H1 (cell line): Measurements from ENCODE around the gene MPST. TPM values are rescaled to one million over a fixed set of nuclear protein-coding genes. Genes with fewer than 3 reads are reported as not detected.
A peak's percentile ranks its signal among the peaks of the same experiment; 100 is the strongest.

Experiments
- CTCF ChIA-PET: fragments of 300-600 bp; sonication (Branson Sonifier 250); formaldehyde crosslinking; loops from one replicate; lab custom pipeline; 2021; ENCODE audit not compliant: partially characterized antibody; lab: Charles Lee
- POLR2A ChIA-PET: fragments of 300-600 bp; sonication (Branson Sonifier 250); formaldehyde crosslinking; loops from one replicate; lab custom pipeline; 2021; ENCODE audit warnings: inconsistent platforms; ENCODE audit not compliant: partially characterized antibody; lab: Charles Lee
- DNase-seq, 2 experiments: peaks; one replicate each; pipeline versions ENCODE4 v3.0.0 to v3.0.0-alpha.2; 2010 to 2022; ENCODE audit warnings: low spot score in 2 of 2, low read depth in 1 of 2, mixed read lengths in 1 of 2
- FAIRE-seq: peaks from 2 replicates; lab custom pipeline; 2011; peaks lifted over from hg19 to GRCh38; lab: Jason Lieb, UNC
- H2AFZ ChIP-seq: 2 replicates; pipeline ENCODE4 v1.8.1; 2012; ENCODE audit warnings: low read length, inconsistent platforms
- H2AK5ac ChIP-seq: 2 replicates; pipeline ENCODE4 v1.6.1; 2013; ENCODE audit warnings: low read depth, low read length
- H2BK120ac ChIP-seq: replicated peaks from 2 replicates; pipeline ENCODE3; 2013; ENCODE audit warnings: low read depth, low read length, inconsistent platforms
- H2BK12ac ChIP-seq: 2 replicates; pipeline ENCODE4 v1.6.1; 2013; ENCODE audit warnings: low read depth, low read length
- H2BK15ac ChIP-seq: 2 replicates; pipeline ENCODE4 v1.6.1; 2013; ENCODE audit warnings: low read length
- H2BK20ac ChIP-seq: 2 replicates; pipeline ENCODE4 v1.6.1; 2013; ENCODE audit warnings: low read length
- H2BK5ac ChIP-seq: 2 replicates; pipeline ENCODE4 v1.6.1; 2013; ENCODE audit warnings: low read depth, low read length
- H3K14ac ChIP-seq: 2 replicates; pipeline ENCODE4 v1.6.1; 2013; ENCODE audit warnings: inconsistent platforms; ENCODE audit not compliant: insufficient read length
- H3K18ac ChIP-seq: 2 replicates; pipeline ENCODE4 v1.6.1; 2013; ENCODE audit warnings: low read length; ENCODE audit errors: extremely low read depth
- H3K23ac ChIP-seq: 2 replicates; pipeline ENCODE4 v1.6.1; 2013; ENCODE audit warnings: inconsistent platforms; ENCODE audit not compliant: insufficient read length
- H3K23me2 ChIP-seq: 2 replicates; pipeline ENCODE4 v1.6.1; 2013; ENCODE audit warnings: low read depth, low read length
- H3K27ac ChIP-seq: 2 replicates; pipeline ENCODE4 v1.6.1; 2011; ENCODE audit warnings: low read depth, low read length, inconsistent platforms
- H3K27me3 ChIP-seq, 4 experiments: replicated peaks in 1 of 4; 1 replicate in 1 of 4; 2 replicates in 3 of 4; pipeline versions ENCODE4 v1.6.1 to v1.8.1; 2011 to 2013; ENCODE audit warnings: low read length in 3 of 4, mild to moderate bottlenecking in 3 of 4, inconsistent platforms in 2 of 4, mixed read lengths in 2 of 4, moderate library complexity in 1 of 4; ENCODE audit not compliant: control insufficient read depth in 3 of 4, insufficient read depth in 3 of 4; ENCODE audit errors: extremely low read depth in 1 of 4
- H3K36me3 ChIP-seq, 4 experiments: 2 replicates each; pipeline versions ENCODE4 v1.6.1 to v1.8.1; 2011 to 2013; ENCODE audit warnings: mild to moderate bottlenecking in 4 of 4, low read length in 3 of 4, moderate library complexity in 2 of 4, control low read depth in 1 of 4, inconsistent platforms in 1 of 4; ENCODE audit not compliant: insufficient read depth in 4 of 4, control insufficient read depth in 2 of 4
- H3K4ac ChIP-seq: replicated peaks from 2 replicates; pipeline ENCODE3; 2013; ENCODE audit warnings: low read length, low read depth, mixed read lengths, inconsistent platforms; ENCODE audit not compliant: insufficient read length
- H3K4me1 ChIP-seq, 4 experiments: replicated peaks in 1 of 4; 1 replicate in 1 of 4; 2 replicates in 3 of 4; pipeline versions ENCODE4 v1.6.1 to v1.8.1; 2011 to 2013; ENCODE audit warnings: low read length in 3 of 4, inconsistent platforms in 2 of 4, mixed read lengths in 1 of 4; ENCODE audit not compliant: insufficient read depth in 4 of 4, control insufficient read depth in 3 of 4
- H3K4me2 ChIP-seq, 2 experiments: 2 replicates each; pipeline versions ENCODE4 v1.6.1 to v1.8.1; 2011 to 2013; ENCODE audit warnings: low read depth in 2 of 2, low read length in 2 of 2, control low read depth in 1 of 2, inconsistent platforms in 1 of 2, mild to moderate bottlenecking in 1 of 2; ENCODE audit not compliant: insufficient read depth in 1 of 2
- H3K4me3 ChIP-seq, 4 experiments: fragments of 200-600, 300-600 bp in 1 of 4; sonication (generic), shearing (Covaris generic), sonication (Bioruptor Twin) in 1 of 4; 2 replicates each; pipeline versions ENCODE4 v1.5.1 to v1.8.1; 2011 to 2016; ENCODE audit warnings: low read length in 4 of 4, low read depth in 3 of 4, control low read depth in 2 of 4, inconsistent platforms in 2 of 4, mild to moderate bottlenecking in 2 of 4, mixed read lengths in 1 of 4, moderate library complexity in 1 of 4; ENCODE audit not compliant: insufficient read depth in 2 of 4; ENCODE audit errors: extremely low read depth in 1 of 4
- H3K56ac ChIP-seq: replicated peaks from 2 replicates; pipeline ENCODE3; 2013; ENCODE audit warnings: low read depth, mild to moderate bottlenecking, mixed read lengths, low read length, inconsistent platforms; ENCODE audit not compliant: insufficient read length
- H3K79me1 ChIP-seq: 2 replicates; pipeline ENCODE4 v1.6.1; 2013; ENCODE audit warnings: low read depth, low read length, control low read depth
- H3K79me2 ChIP-seq, 2 experiments: 2 replicates each; pipeline versions ENCODE4 v1.6.1 to v1.8.1; 2012 to 2013; ENCODE audit warnings: low read length in 2 of 2, mild to moderate bottlenecking in 2 of 2, inconsistent platforms in 1 of 2; ENCODE audit not compliant: insufficient read depth in 2 of 2, control insufficient read depth in 1 of 2
- H3K9ac ChIP-seq, 4 experiments: replicated peaks in 1 of 4; 1 replicate in 1 of 4; 2 replicates in 3 of 4; pipeline versions ENCODE4 v1.6.1 to v1.8.1; 2011 to 2013; ENCODE audit warnings: low read depth in 3 of 4, low read length in 3 of 4, control low read depth in 2 of 4, mild to moderate bottlenecking in 2 of 4, moderate library complexity in 2 of 4, inconsistent platforms in 1 of 4; ENCODE audit errors: extremely low read depth in 1 of 4
- H3K9me3 ChIP-seq, 2 experiments: 2 replicates each; pipeline versions ENCODE4 v1.6.1 to v1.8.1; 2012 to 2013; ENCODE audit warnings: mild to moderate bottlenecking in 2 of 2, moderate library complexity in 2 of 2, control low read depth in 1 of 2, inconsistent platforms in 1 of 2, low read depth in 1 of 2, low read length in 1 of 2, mixed read lengths in 1 of 2; ENCODE audit not compliant: insufficient read depth in 2 of 2
- H4K20me1 ChIP-seq, 2 experiments: replicated peaks in 1 of 2; 2 replicates each; pipeline versions ENCODE3 to v1.8.1; 2011 to 2013; ENCODE audit warnings: inconsistent platforms in 2 of 2, low read length in 2 of 2, mild to moderate bottlenecking in 1 of 2; ENCODE audit not compliant: insufficient read depth in 2 of 2, control insufficient read depth in 1 of 2
- H4K5ac ChIP-seq: 2 replicates; pipeline ENCODE4 v1.6.1; 2013; ENCODE audit warnings: low read length, low read depth, mixed read lengths, inconsistent platforms; ENCODE audit not compliant: insufficient read length
- H4K8ac ChIP-seq: 2 replicates; pipeline ENCODE4 v1.8.0; 2013; ENCODE audit warnings: mild to moderate bottlenecking, moderate library complexity, low read length, inconsistent platforms; ENCODE audit not compliant: insufficient read depth; ENCODE audit errors: extremely low read depth
- H4K91ac ChIP-seq: replicated peaks from 2 replicates; pipeline ENCODE3; 2013; ENCODE audit warnings: low read length, mixed read lengths, inconsistent platforms; ENCODE audit not compliant: insufficient read length
- CBX5 ChIP-seq: fragments of 300-800, 300-1000 bp; sonication (generic); IDR thresholded peaks from 2 replicates; pipeline ENCODE4 v1.7.1; 2016; ENCODE audit warnings: antibody characterized with exemption, low read length, low read depth
- CTCF ChIP-seq, 3 experiments: IDR thresholded peaks; 1 replicate in 2 of 3; 2 replicates in 1 of 3; pipeline versions ENCODE4 v1.5.1 to v1.6.1; 2011; ENCODE audit warnings: low read length in 3 of 3, mild to moderate bottlenecking in 3 of 3, inconsistent platforms in 2 of 3, low read depth in 1 of 3, moderate library complexity in 1 of 3; ENCODE audit not compliant: insufficient read depth in 1 of 3; ENCODE audit errors: control extremely low read depth in 1 of 3
- MAFK ChIP-seq: IDR thresholded peaks from 2 replicates; pipeline ENCODE4 v1.6.1; 2012; ENCODE audit warnings: low read depth, mild to moderate bottlenecking, improper control_type of control experiment, low read length
- NRF1 ChIP-seq: IDR thresholded peaks from 2 replicates; pipeline ENCODE4 v1.6.1; 2011; ENCODE audit warnings: mild to moderate bottlenecking, low read depth, low read length, improper control_type of control experiment
- POU5F1 ChIP-seq: IDR thresholded peaks from 2 replicates; pipeline ENCODE4 v1.6.1; 2011; ENCODE audit warnings: low read depth, mild to moderate bottlenecking, low read length, moderate library complexity
- RAD21 ChIP-seq, 2 experiments: IDR thresholded peaks in 1 of 2; conservative IDR thresholded peaks in 1 of 2; 2 replicates each; pipeline ENCODE4 v1.6.1; 2011; ENCODE audit warnings: low read depth in 2 of 2, low read length in 2 of 2, improper control_type of control experiment in 1 of 2, inconsistent platforms in 1 of 2, mild to moderate bottlenecking in 1 of 2, moderate library complexity in 1 of 2
- SAP30 ChIP-seq: fragments of 300-600 bp; sonication (generic); IDR thresholded peaks from 2 replicates; pipeline ENCODE4 v1.7.1; 2012; ENCODE audit warnings: low read length, moderate library complexity, mild to moderate bottlenecking, inconsistent platforms; ENCODE audit not compliant: insufficient read depth, insufficient replicate concordance
- SIN3A ChIP-seq, 2 experiments: IDR thresholded peaks in 1 of 2; conservative IDR thresholded peaks in 1 of 2; 2 replicates each; pipeline ENCODE4 v1.6.1; 2011 to 2012; ENCODE audit warnings: low read length in 2 of 2, improper control_type of control experiment in 1 of 2, low read depth in 1 of 2, mild to moderate bottlenecking in 1 of 2
- WGBS, 2 experiments: shearing (Covaris generic) in 1 of 2; methylation state at CpG; one replicate each; pipeline versions ENCODE4 v1.1.6 to v1.1.7; 2013 to 2015; ENCODE audit warnings: low lambda C conversion rate in 2 of 2, mixed read lengths in 2 of 2, inconsistent platforms in 1 of 2, low coverage in 1 of 2, missing lambda C conversion rate in 1 of 2; ENCODE audit not compliant: insufficient replicate concordance in 2 of 2, insufficient coverage in 1 of 2, insufficient read length in 1 of 2; ENCODE audit errors: extremely low coverage in 1 of 2, missing lambda C conversion rate in 1 of 2; 5-methylcytosine and 5-hydroxymethylcytosine counted together
- polyA plus RNA-seq, 7 experiments: library from polyadenylated mRNA; depleted of rRNA in 3 of 7; stranded (reverse) in 5 of 7; unstranded in 2 of 7; fragments of >200 nt in 5 of 7; fragments of 200-250 nt in 2 of 7; gene quantifications; 1 replicate in 5 of 7; 2 replicates in 1 of 7; 4 replicates in 1 of 7; pipeline versions ENCODE4 v1.2.1 to v1.2.3, GENCODE V29; 2011 to 2013; ENCODE audit warnings: missing spikeins in 2 of 7, mixed read lengths in 2 of 7
- total RNA-seq: library from RNA; stranded (reverse); fragmentation: NEBNext Ultra II Directional; extraction: Animal tissue kit (Norgen Biotek cat#: 25700); gene quantifications from 2 replicates; pipeline ENCODE4 v1.2.1, GENCODE V29; 2021

MPST gene
- total and polyA plus RNA-seq, 2 of the 8 experiments (the other 6 are each of a cell fraction or from before 2014, with no cell fraction given), result 86.0 to 124 TPM

DNA sequence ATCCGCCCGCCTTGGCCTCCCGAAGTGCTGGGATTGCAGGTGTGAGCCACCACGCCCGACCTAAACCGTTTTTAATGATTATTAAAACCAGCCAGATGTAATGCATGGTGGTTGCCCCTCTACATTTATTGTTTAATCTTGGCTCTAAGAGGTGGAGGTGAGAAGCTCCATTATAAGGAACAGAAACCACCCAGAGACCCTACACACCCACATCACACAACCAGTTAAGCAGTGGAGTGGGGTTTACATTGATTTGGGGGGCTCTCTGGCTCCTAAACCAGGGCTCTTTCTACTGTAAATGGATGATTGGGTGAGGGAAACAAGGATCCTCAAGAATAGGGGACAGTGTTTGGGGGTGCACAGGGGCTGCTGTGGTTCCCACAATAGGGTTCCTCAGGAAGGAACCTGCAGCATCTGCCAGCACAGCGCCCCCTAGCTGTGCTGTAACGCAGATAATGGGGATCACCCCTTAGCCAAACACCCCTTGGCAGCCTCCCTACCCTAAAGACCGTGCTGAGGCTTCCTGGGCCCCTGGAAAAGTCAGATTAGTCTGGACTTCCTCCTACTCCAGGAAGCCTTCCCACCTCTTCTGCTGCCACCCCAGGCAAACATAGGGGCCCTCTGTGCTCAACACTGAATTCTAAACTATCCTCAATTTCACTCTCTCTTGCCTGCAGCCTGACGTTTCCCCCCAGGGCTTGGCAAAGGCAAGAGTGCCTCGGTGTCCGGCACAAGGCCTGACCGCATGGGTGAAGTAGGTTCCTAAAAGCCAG, 2.4 kb downstream of the MPST start:
- FAIRE-seq (peak; percentile 32), DNase-seq (peak in 1 of 2 experiments; percentile 75)
- H2BK15ac ChIP-seq, result no peak overlapping the region
- H4K8ac ChIP-seq, result no peak overlapping the region
- H3K36me3 ChIP-seq, result peaks cover 3 to 32% (median 18%) of the 10 kb centered on the region in 4 experiments; a peak in 7 of 8 replicates
- no peaks in the 10 kb centered on the region for H3K9me3 ChIP-seq
- H3K23ac ChIP-seq, result no peak overlapping the region
- H4K91ac ChIP-seq, result no peak overlapping the region
- 75% methylated on average over 10 of the region's 13 CpGs; no CpG with 5 or more reads in 1 of the 2 experiments for WGBS, 2 experiments
- peaks cover 13 to 34% of the 10 kb centered on the region in 2 experiments for H4K20me1 ChIP-seq
- no peak overlapping the region for H2AFZ ChIP-seq
- H3K9ac ChIP-seq, result no peak overlapping the region
- no peak overlapping the region for H2BK20ac ChIP-seq
- no peak overlapping the region for H3K18ac ChIP-seq
- H4K5ac ChIP-seq, result no peak overlapping the region
- no peak overlapping the region for H3K4me2 ChIP-seq
- H2BK5ac ChIP-seq, result peak overlapping the region; percentile 16; the same call in 1 of the 2 replicates
- H3K27ac ChIP-seq, result no peak overlapping the region
- peaks cover 11% of the 10 kb centered on the region for H3K23me2 ChIP-seq
- H3K4me3 ChIP-seq, result no peak overlapping the region
- no peak overlapping the region for H3K4ac ChIP-seq
- H2BK12ac ChIP-seq, result no peak overlapping the region
- peaks cover 0 to 25% of the 10 kb centered on the region in 2 experiments; a peak in 3 of 4 replicates for H3K79me2 ChIP-seq
- no peak overlapping the region for H3K56ac ChIP-seq
- H2BK120ac ChIP-seq, result no peak overlapping the region
- ChIA-PET POLR2A (interaction anchor here (0.9 to 1.2 kb wide), 3 partner anchors 22 to 239 kb away, joined by 3 to 6 read pairs (median 4); no protein-coding TSS in a partner anchor), CTCF (interaction anchor here (0.6 to 5.4 kb wide), 27 partner anchors 9 to 511 kb away, joined by 3 to 37 read pairs (median 4); a partner anchor contains a TSS)
- no peak overlapping the region for H2AK5ac ChIP-seq
- H3K14ac ChIP-seq, result no peak overlapping the region
- H3K4me1 ChIP-seq, result peaks cover 0 to 16% (median 11%) of the 10 kb centered on the region in 4 experiments; a peak in 6 of 7 replicates
- peaks cover 10% of the 10 kb centered on the region for H3K79me1 ChIP-seq
- no peaks in the 10 kb centered on the region for H3K27me3 ChIP-seq
- TF ChIP-seq SAP30, result no peak
- TF ChIP-seq MAFK, result no peak
- no peak for TF ChIP-seq POU5F1
- peak; percentile 73 to 92 (median 81) for TF ChIP-seq CTCF (IDR thresholded peaks at IDR 0.05; ENCODE audit: control extremely low read depth in 1 of 3, insufficient read depth in 1 of 3, low read depth in 1 of 3, low read length in 3 of 3)
- TF ChIP-seq NRF1, result no peak
- peak; percentile 17 to 47; a peak in 3 of 4 replicates for TF ChIP-seq RAD21 (IDR thresholded peaks at IDR 0.05 in 1 of 2, conservative IDR thresholded peaks at IDR 0.05 in 1 of 2; ENCODE audit: low read depth in 2 of 2, low read length in 2 of 2)
- TF ChIP-seq SIN3A (conservative IDR thresholded peaks at IDR 0.05 in 1 of 2, IDR thresholded peaks at IDR 0.05 in 1 of 2; ENCODE audit: low read depth in 1 of 2, low read length in 2 of 2), result no peak
- no peak for TF ChIP-seq CBX5
